HG03159 (cell line): ENCODE measurements around the gene LARP7.
"Not testable (repeated sequence)": the region's sequence is repeated elsewhere in the genome, so short reads cannot be mapped to it uniquely, and the experiment has no call there.

Source experiments
- ATAC-seq: cut with Tn5 transposase; IDR thresholded peaks from one replicate; pipeline ENCODE4 v1.9.1; 2021; ENCODE audit warnings: mild to moderate bottlenecking, moderate library complexity; ENCODE audit not compliant: unreplicated experiment

The LARP7 gene

DNA sequence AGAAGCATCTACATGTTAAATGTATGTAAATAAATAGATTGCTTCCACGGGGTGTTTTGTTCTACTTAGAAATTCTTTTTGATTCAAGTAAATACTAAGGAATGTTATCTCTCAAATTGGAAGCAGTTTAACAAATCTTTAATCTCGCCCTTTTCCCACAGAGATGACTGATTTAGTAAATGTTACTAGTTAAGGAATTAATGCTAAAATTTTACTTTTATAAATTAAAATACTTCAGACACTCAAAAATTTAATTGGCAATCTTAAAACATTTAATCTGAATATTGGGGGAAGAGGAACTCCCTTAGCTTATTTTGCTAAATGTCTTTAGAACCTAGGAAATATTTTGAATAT is 12.1 kb downstream of the LARP7 start:
- no peak for ATAC-seq

DNA sequence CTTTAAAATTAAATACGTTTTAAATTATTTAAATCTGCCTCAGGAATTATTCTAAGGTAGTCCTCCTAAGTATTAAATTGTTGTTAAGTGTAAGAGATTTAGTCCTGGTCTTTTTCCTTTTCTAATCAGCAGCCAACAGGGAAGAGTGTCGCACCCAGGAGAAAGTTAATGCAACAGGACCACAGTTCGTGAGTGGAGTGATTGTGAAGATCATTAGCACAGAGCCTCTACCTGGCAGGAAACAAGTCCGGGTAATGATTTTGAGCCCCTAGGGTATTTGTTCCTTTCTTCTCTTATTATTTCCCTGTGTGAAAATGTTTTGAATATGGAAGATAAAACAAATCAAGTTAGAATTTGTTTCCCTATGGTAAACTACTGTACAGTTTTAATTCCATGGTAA is 13.4 kb downstream of the LARP7 start:
- no peak for ATAC-seq

DNA sequence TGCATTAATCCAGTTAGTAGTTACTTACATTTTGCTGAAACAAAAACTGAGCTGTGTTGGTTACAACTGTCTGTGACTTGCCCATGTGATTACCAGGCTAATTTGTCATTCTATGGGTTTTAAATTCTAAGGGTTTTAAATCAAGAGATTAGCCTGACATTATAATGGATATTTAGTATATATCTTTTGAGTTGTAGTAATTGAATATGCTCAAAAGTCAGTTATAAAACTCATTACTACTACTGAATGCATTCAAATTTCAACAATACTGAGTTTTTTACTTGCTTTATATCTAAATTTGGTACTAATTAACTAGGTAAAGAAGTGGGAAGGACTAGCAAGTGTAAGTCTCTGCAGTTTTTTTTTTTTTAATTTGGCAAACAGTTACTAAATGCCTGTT is 14.7 kb downstream of the LARP7 start:
- no peak for ATAC-seq

DNA sequence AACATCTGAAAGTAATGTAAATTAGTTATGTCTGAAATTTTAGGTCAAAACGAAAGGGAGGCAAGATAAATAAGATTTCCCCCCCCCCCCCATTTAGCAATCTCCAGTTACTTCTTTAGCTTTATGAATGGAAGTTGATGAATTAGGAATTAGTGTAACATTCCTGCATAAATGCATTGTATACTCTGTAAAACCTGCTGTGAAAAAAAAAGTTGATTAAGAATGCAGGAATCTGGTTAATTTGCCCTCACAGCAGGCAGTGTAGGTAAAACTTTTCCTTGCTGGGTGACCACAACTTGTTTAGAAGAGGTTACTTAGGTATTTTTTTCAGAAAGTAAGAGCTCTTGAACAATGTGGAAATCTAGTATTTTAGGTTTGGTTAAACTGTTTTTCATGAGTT is 15.3 kb downstream of the LARP7 start:
- ATAC-seq, result no peak

DNA sequence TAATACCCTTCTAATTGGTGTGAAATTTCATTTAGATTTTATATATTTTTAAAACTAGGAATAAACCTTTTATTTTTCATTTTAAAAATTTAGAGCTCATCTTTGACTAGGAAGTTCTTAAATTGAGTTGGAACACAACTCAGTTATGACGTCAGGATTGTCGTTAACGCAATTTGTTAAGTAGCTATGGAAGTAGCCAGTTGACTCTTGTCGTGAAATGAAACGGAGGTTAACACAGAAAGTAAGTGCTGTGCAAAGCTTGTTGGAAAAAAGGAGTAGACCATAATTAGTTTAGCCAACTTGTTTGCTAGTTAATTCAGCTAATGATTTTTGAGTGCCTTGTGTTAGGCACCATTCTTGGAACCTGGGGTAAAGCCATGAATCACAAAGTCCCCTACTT is 18.3 kb downstream of the LARP7 start:
- no peak for ATAC-seq

DNA sequence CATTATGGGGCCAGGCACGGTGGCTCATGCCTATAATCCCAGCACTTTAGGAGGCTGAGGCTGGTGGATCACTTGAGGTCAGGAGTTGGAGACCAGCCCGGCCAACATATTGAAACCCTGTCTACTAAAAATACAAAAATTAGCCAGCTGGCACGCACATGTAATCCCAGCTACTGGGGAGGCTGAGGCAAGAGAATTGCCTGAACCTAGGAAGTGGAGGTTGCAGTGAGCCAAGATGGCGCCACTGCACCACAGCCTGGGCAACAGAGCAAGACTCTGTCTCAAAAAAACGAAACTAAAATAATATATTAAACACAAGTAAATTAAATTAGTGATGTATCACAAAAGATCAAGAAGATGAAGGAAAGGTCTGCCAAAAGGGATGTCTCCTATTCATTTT is 19.2 kb downstream of the LARP7 start:
- not testable (repeated sequence) for ATAC-seq

DNA sequence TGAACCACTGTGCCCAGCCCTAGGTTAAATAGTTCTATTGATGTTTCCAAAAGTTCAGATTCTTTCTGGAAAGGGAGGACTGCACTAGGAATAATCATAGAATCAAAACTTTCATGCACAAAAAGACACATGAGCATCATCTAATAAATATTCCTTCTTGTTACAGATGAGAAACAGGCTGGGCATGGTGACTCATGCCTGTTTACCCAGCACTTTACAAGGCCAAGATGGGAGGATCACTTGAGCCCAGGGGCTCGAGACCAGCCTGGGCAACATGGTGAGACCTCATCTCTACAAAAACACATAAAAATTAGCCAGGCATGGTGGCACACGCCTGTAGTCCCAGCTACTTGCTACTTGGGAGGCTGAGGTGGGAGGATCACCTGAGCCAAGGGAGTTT is 27.7 kb downstream of the LARP7 start:
- no peak for ATAC-seq

DNA sequence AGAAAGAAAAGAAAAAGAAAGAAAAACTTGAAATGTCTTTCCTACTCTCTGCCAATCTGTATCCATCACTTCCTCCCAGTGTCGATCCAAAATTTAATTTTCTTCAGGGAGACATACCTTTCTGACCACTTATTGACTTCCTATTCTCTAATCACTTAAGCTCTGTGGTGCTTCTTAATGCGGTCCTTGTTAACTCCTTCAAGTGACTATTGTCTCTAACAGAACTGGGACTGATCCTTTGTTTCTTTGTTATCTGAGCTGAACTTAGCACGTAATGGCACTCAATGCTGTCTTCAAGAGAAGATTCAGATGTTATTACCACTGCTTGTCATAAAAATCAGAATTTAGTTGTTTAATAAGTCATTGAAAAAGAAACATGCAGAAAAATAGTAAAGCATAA is 31.2 kb downstream of the LARP7 start:
- ATAC-seq, result no peak

DNA sequence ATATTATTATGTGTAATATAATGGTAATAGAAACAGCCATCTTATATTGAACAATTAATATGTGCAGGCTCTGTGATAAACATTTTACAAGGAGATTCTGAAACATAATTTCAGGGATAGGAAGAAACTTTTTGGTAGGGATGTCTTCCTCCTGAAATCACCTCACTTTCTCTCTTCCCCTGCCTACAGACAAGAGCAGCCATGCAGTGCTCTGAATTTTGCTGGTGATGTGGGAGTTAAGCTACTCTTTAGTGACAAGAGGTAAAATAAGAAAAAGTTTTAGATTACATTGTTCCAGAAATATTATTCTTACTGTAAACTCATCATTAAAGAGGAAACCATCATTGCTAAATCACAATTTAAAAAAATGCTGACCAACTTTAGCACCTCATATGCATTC is 36.1 kb downstream of the LARP7 start:
- ATAC-seq, result no peak

DNA sequence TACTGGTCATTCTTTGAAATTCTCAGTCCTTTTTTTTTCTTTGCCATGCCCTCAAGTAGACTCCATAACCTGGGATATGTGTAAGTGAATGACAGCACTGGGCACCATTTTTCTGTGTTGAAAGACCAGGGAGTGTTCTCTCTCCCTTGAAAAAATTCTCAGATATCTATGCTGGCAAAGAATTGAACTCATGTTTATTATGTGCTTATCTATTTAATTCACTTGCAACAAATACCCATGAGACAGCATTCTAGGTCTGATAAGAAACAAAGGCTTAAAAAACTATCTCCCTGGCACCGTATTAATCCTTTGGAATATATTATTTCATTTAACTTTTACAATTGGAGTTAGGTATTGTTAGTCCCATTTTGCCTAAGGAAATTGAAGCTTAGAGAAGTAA is 36.7 kb downstream of the LARP7 start:
- ATAC-seq, result no peak

DNA sequence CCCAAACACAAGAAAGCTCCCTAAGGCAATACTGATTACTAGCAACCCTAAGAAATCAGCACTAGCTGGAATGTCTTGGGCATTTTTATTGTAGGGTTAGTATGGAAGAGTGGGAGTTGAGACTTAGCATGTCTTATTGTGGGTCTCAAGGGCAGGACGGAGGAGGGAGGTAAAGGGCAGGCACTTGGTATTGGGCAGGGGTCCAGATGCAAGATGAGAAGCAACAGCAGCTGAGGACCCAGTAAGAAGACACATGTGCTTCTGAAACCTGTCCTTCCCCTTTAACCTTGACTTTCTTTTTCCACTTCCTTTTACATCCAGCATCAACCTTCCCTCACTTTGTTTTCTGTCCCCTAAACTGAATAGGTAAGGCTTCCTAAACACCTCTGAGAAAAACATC is 37.4 kb downstream of the LARP7 start:
- no peak for ATAC-seq

DNA sequence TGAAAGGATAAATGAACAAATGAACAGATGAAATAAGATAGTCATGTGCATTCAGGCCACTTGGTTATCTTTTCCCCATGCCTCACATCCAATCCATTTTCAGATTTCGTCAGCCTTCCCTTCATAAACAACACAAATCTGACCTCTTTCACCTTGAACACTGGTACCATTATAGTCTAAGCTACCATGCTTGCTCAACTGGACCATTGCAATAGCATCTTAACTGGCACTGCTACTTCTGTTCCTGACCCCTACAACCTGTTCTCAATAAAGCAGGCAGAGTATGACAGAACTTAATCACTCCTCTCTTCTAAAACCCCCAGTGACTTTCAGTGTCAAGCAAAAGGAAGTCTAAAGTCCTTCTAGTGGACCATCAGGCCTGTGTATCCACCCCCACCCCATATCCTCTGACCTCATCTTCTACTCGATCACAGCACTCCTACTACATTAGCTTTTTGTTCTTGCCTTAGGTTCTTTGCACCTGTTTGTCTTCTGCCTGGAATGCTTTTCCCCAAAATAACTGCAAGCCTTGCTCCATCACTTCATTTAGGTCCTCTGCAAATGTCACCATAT is 40.7 kb downstream of the LARP7 start:
- ATAC-seq, result no peak

DNA sequence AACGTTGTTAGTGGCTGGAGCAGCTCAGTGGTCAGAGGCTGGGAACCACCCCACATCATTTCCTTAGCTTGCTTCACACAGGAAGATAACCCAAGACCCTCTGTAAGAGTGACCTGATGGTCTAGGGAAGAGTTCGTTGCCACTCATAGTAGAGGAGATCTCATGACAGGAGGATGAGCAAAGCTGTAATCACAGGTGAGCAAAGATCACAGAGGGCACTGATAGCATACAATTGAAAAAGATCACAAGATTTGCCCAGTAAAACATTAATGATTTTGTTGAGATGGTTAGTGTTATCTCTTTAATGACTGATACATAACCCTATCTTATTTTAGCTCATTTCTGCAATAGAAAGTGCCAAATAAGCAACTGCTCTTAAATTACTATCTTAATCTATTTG is 44.1 kb downstream of the LARP7 start:
- no peak for ATAC-seq

DNA sequence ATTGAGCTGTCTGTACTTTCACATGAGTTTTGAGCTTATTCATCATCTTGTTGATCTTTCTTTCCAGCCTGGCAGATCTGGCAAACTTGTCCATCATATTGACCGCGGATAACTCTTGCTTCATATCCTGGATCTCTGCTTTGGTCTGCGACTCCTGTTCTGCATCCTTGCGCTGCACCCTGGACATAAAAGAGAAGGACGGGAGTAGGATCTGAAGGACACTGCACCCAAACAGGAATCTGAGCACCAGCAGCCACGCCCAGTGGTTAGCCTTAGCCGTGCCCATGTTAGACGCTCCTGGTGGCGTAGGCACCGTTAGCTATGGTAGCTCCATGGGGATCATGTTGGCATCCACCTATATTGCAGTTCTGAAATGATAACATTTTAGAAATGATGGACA is 56.6 kb downstream of the LARP7 start:
- ATAC-seq, result no peak

DNA sequence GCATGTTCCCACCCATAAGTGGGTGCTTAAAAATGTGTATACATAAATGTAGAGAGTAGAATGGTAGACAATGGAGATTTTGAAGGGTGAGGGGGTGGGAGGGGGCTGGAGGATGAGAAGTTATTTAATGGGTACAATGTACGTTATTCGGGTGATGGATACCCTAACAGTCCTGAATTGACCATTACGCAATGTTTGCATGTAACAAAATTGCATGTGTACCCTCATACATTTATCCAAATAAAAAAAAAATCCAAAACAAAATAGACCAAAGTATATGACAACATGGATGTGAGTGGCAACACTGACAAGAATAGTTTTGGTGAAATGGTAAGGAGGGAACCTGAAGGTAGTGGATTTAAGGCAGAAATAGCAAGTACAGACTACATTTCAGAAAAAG is 63.7 kb downstream of the LARP7 start:
- ATAC-seq, result no peak

DNA sequence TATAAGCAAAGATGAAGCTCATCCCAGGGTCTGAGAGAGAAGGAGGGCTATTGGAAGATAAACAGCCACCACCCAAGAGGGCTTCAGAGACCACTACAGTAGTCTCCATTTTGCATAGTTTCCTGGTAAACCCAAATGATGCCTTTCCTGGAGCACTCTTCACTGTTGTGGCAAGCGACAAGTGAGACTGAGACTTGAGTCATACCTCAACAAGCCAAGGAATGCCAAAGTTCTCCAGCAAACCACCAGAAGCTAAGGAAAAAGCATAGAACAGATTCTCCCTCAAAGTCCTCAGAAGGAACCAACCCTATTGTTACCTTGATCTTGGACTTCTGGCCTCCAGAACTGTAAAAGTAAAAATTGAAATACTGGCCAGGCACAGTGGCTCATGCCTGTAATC is 65.9 kb downstream of the LARP7 start:
- no peak for ATAC-seq

DNA sequence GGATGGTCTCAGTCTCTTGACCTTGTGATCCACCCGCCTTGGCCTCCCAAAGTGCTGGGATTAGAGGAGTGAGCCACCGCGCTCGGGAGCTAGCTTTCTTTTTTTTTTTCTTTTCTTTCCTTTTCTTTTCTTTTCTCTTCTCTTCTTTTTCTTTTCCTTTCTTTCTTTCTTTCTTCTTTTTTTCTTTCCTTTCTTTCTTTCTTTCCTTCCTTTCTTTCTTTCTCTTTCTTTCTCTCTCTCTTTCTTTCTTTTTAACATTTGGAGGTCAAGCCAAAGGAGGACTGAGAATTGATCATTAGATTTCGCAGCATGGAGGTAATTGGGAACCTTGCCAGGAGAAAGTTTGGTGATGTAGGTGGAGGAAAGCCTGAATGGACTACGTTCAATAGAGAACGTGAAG is 67.4 kb downstream of the LARP7 start:
- ATAC-seq, result no peak

DNA sequence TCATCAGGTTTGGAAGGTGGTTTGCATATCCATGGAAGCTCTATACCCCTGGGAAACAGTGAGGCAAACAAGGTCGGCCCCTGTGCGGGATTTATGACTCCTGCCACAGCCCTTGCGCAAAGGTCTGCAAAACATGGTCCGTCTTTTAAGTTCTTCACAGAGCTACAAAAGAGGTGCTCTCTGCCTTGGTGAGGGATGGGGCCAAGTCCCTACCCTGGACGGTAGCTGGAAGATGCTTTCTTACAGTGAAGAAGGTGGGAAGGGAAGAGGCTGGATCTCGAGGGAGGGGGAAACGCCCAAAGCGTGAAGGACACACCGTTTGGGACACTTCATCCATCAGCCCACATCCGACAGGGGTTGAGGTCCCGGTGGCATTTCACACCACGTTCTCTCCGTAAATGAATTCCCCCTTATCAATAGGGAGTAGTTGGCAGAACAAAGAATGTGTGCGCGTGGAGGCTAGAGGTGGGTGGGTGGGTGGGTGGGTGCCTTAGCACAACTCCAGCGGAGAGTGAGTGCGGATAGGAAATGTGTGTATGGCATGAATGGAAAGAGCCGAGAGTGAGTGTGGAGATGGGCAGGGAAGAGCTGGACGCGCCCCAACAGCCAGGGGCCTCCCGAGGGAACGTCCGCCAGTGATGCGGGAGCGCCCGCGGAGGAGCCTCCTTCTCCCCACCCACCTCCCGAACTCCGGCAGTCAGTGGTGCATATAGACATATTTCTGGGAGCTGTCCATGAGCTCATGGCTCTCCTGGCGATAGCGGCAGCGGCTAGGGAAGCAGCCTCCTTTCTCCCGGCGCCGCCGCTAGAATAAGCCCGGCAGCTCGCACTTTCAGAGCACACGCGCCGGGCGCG is 68.3 kb downstream of the LARP7 start:
- ATAC-seq, result peak; percentile 25

DNA sequence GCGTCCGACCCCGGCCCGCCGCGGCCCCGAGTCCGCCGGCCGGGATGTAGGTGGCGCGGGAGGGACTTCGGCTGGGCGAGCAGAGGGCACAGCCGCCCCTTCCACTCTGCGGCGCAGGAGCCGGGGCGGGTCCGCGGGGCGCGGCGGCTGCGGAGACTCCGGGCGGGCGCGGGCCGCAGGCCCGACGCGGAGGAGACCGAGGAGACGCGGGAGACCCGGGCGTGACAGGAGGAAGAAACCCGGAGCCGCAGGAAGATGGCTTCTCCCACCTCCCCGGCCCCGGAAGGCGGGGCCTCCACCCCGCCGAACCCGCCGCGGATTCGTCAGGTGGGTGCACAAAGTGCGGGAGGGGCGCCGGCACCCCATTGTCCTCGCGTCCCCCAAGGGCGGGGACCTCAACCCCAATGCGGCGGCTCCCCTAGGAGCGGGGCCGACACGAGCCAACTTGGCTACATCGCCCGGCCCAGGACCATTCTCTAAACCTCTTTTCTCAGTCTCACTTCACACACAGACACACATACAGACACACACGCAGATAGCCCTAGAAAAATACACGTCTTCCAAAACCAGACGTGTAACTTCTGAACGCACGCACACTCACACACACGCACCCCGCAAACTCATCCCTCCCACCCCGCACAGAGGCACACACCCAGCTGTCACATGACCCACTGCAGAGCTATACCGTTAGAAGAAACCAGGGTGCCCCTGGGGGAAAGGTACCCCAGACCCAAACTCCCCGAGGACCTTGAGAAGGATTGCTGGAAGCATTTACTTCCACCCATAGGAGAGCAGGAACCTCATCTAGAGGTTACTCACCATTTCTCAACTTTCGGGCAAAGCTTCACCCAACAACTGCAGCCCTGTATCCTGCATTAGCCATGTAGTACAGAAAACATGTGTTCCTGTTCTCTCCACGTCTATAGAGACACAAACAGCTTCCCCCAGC is 69.2 kb downstream of the LARP7 start:
- peak; percentile 44 for ATAC-seq

DNA sequence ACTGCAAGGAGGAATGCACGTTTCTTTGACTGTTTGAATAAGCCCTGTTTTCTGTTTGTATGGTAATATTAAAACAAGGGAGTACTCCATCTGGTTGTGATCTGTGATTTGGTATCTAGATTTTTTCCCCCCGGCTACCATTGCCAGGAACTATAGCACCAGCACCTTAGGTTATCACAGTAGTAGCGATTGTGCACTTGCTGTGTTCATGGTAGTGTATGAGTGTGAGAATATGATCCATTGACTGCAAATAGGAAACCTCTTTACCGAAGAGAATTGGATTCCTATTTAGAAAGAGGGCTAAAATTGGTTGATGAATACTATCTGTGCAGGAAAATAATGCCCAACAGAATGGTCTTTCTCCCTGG is 69.9 kb downstream of the LARP7 start:
- ATAC-seq, result peak; percentile 16
